ENCODE data around the gene GLRX3.

DNA sequence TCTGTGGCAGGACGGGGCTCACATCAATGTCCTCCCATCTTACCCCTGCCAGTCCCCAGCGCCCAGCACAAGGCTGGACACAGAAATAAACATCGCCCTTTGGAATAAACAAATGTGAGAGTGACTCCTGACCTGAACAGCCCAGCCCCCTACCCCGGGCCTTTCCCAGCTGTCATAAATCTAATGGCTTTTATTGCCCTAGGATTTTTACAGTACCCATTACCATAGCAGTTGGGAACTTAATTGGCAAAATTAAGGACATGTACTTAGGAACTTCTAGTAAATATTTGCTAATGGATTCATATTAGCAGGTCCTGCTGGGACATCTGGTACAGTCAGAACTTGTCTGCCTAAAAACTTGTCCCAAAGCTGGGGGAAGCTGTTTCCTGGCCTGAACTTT lies 76.6 kb downstream of the GLRX3 start:
- no peak for TF ChIP-seq CTCF (IDR thresholded peaks at IDR 0.05; ENCODE audit: low read depth, low read length)
- no peak for TF ChIP-seq EZH2phosphoT487 (IDR thresholded peaks at IDR 0.05; ENCODE audit: low read depth)
